Endothelial cell of umbilical vein (primary cell): ENCODE results near the gene SPRR2G. TPM values are rescaled to one million over a fixed set of nuclear protein-coding genes. Genes with fewer than 3 reads are reported as not detected.

Experiments
- BruUV-seq: library from RNA; stranded (reverse); fragments of 400-500 nt; replicated peaks from 2 replicates; lab custom pipeline; 2021; lab: Mats Ljungman, UMichigan
- CTCF ChIA-PET: fragments of 300-600, 350-600 bp; sonication (Branson Sonifier 250); formaldehyde crosslinking; loops from one replicate; lab custom pipeline; 2021; ENCODE audit warnings: antibody characterized with exemption, inconsistent platforms; lab: Charles Lee
- POLR2A ChIA-PET: fragments of 300-600, 350-600 bp; sonication (Branson Sonifier 250); formaldehyde crosslinking; loops from one replicate; lab custom pipeline; 2021; ENCODE audit warnings: antibody characterized with exemption, inconsistent platforms; lab: Charles Lee
- DNase-seq: peaks from one replicate; pipeline ENCODE4 v3.0.0-alpha.2; 2011; ENCODE audit warnings: low read depth, low spot score
- FAIRE-seq: peaks from 2 replicates; lab custom pipeline; 2011; peaks lifted over from hg19 to GRCh38; lab: Jason Lieb, UNC
- H2AFZ ChIP-seq: 2 replicates; pipeline ENCODE4 v1.6.0; 2012; ENCODE audit warnings: low read depth, low read length, control low read depth, inconsistent platforms
- H3K27ac ChIP-seq: 2 replicates; pipeline ENCODE4 v1.5.1; 2011; ENCODE audit warnings: low read depth, mild to moderate bottlenecking, control low read depth, low read length, moderate library complexity; ENCODE audit not compliant: insufficient read depth
- H3K27me3 ChIP-seq, 2 experiments: 2 replicates each; pipeline versions ENCODE4 v1.6.0 to v1.6.1; 2011; ENCODE audit warnings: low read length in 2 of 2, mixed read lengths in 1 of 2; ENCODE audit not compliant: control insufficient read depth in 2 of 2, insufficient read depth in 2 of 2
- H3K36me3 ChIP-seq, 2 experiments: 2 replicates in 1 of 2; 3 replicates in 1 of 2; pipeline ENCODE4 v1.5.1; 2011; ENCODE audit warnings: low read length in 2 of 2, mild to moderate bottlenecking in 1 of 2, moderate library complexity in 1 of 2; ENCODE audit not compliant: control insufficient read depth in 2 of 2, insufficient read depth in 2 of 2; ENCODE audit errors: extremely low read depth in 1 of 2
- H3K4me1 ChIP-seq: 3 replicates; pipeline ENCODE4 v1.5.1; 2011; ENCODE audit warnings: mild to moderate bottlenecking, low read length; ENCODE audit not compliant: control insufficient read depth, insufficient read depth; ENCODE audit errors: extremely low read depth
- H3K4me2 ChIP-seq: 2 replicates; pipeline ENCODE4 v1.6.1; 2011; ENCODE audit warnings: low read length, control low read depth, mixed read lengths; ENCODE audit not compliant: insufficient read depth
- H3K4me3 ChIP-seq, 3 experiments: fragments of 200-600 bp in 1 of 3; sonication (generic), shearing (Covaris generic) in 1 of 3; replicated peaks in 1 of 3; 2 replicates each; pipeline ENCODE4 v1.5.1; 2011 to 2016; ENCODE audit warnings: control low read depth in 3 of 3, low read length in 3 of 3, mild to moderate bottlenecking in 2 of 3, inconsistent platforms in 1 of 3, low read depth in 1 of 3, moderate library complexity in 1 of 3; ENCODE audit not compliant: insufficient read depth in 1 of 3
- H3K79me2 ChIP-seq: 2 replicates; pipeline ENCODE4 v1.6.0; 2012; ENCODE audit warnings: low read length, inconsistent platforms; ENCODE audit not compliant: control insufficient read depth, insufficient read depth
- H3K9ac ChIP-seq: replicated peaks from 2 replicates; pipeline ENCODE3; 2011; ENCODE audit warnings: low read length, control low read depth; ENCODE audit not compliant: insufficient read depth; ENCODE audit errors: extremely low read depth
- H3K9me1 ChIP-seq: replicated peaks from 3 replicates; pipeline ENCODE4 v1.6.0; 2011; ENCODE audit warnings: mild to moderate bottlenecking, low read length; ENCODE audit not compliant: control insufficient read depth, insufficient read depth; ENCODE audit errors: extremely low read depth
- H3K9me3 ChIP-seq: replicated peaks from 2 replicates; pipeline ENCODE4 v1.5.1; 2012; ENCODE audit warnings: low read length, inconsistent platforms; ENCODE audit not compliant: control insufficient read depth, insufficient read depth
- H4K20me1 ChIP-seq: replicated peaks from 2 replicates; pipeline ENCODE3; 2011; ENCODE audit warnings: mild to moderate bottlenecking, low read length; ENCODE audit not compliant: control insufficient read depth, insufficient read depth; ENCODE audit errors: extremely low read depth
- EZH2 ChIP-seq: IDR thresholded peaks from 2 replicates; pipeline ENCODE4 v1.6.1; 2012; ENCODE audit warnings: borderline replicate concordance, low read depth, mild to moderate bottlenecking, moderate library complexity, low read length, inconsistent platforms; ENCODE audit not compliant: severe bottlenecking
- FOS ChIP-seq: IDR thresholded peaks from 2 replicates; pipeline ENCODE4 v1.6.1; 2011; ENCODE audit warnings: mild to moderate bottlenecking, low read length, moderate library complexity, borderline replicate concordance; ENCODE audit not compliant: insufficient read depth
- GATA2 ChIP-seq: IDR thresholded peaks from 2 replicates; pipeline ENCODE4 v1.7.0; 2011; ENCODE audit warnings: low read depth, mild to moderate bottlenecking, moderate library complexity, mixed read lengths, low read length; ENCODE audit not compliant: insufficient read length, insufficient read depth
- JUN ChIP-seq: IDR thresholded peaks from 2 replicates; pipeline ENCODE4 v1.6.1; 2011; ENCODE audit warnings: borderline replicate concordance, low read depth; ENCODE audit not compliant: insufficient read length, insufficient read depth
- MYC ChIP-seq: IDR thresholded peaks from one replicate; pipeline ENCODE4 v1.6.1; 2011; ENCODE audit warnings: mild to moderate bottlenecking, low read depth, low read length
- POLR2A ChIP-seq: IDR thresholded peaks from 2 replicates; pipeline ENCODE4 v1.6.1; 2012; ENCODE audit warnings: low read depth, mild to moderate bottlenecking, control low read depth, low read length
- POLR2AphosphoS5 ChIP-seq: IDR thresholded peaks from 2 replicates; pipeline ENCODE4 v1.6.1; 2012; ENCODE audit warnings: low read depth, mild to moderate bottlenecking, control low read depth, low read length, moderate library complexity; ENCODE audit not compliant: insufficient read depth
- dilution Hi-C: fragments of 300-500 bp; cut with MboI; formaldehyde crosslinking; loops from one replicate; pipeline ENCODE4 v1.15.0; 2019; ENCODE audit warnings: low sequenced_read_pairs; ENCODE audit not compliant: extremely low pct_ligation_motif_present
- intact Hi-C: fragments of 100-400 bp; cut with micrococcal nuclease; formaldehyde crosslinking; loops from one replicate; pipeline ENCODE4 v1.10.0; 2022
- polyA plus RNA-seq, 4 experiments: library from polyadenylated mRNA; depleted of rRNA in 3 of 4; stranded (reverse) in 3 of 4; unstranded in 1 of 4; fragments of >200 nt; gene quantifications; 2 replicates each; pipeline versions ENCODE4 v1.2.1 to v1.2.3, GENCODE V29; 2011 to 2012; ENCODE audit warnings: missing spikeins in 1 of 4
- total RNA-seq: library from RNA; stranded (reverse); gene quantifications from 2 replicates; pipeline ENCODE4 v1.2.3, GENCODE V29; 2021
- TF ChIP-seq, protein P1 (sequence below), 2 donors: IDR thresholded peaks; 1 replicate in 1 of 2; 2 replicates in 1 of 2; pipeline ENCODE4 v1.5.1; 2011; ENCODE audit warnings: low read length in 2 of 2, mild to moderate bottlenecking in 2 of 2, moderate library complexity in 2 of 2, control low read depth in 1 of 2, inconsistent platforms in 1 of 2, low read depth in 1 of 2; ENCODE audit not compliant: insufficient read depth in 1 of 2; ENCODE audit errors: extremely low read depth in 1 of 2
- TF ChIP-seq, protein P2 (sequence below): IDR thresholded peaks from 2 replicates; pipeline ENCODE4 v1.6.1; 2011; ENCODE audit not compliant: insufficient read depth, insufficient read length

SPRR2G gene
- total and polyA plus RNA-seq, 2 donors (not counting 3 experiments of a cell fraction or from before 2014, with no cell fraction given), result not detected

DNA sequence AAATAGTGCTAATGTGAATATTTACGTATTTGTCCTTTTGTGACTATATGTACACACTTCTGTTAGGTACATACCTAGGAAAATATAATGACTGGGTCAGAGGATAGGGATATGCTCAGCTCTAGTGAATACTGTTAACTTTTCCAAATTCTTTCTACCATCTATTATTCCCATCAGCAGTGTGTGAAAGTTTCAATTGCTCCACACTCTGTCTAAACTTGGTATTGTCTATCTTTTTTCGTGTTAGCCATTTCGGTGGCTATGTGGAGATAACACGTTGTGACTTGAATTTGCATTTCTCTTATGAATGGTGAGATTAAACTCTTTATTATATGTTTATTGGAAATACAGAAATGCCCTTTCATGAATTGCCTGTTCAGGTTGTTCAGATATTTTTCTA, 29.9 kb upstream of the SPRR2G start:
- POLR2A ChIA-PET, result no interaction called here
- intact Hi-C loops (no loop called here), dilution Hi-C loops (no loop called here)
- DNase-seq (no peak), FAIRE-seq (no peak)
- CTCF ChIA-PET, result no interaction called here
- no peaks in the 10 kb centered on the region for H3K4me1 ChIP-seq
- H3K4me3 ChIP-seq, result no peak overlapping the region
- no peaks in the 10 kb centered on the region for H4K20me1 ChIP-seq
- BruUV-seq, result no TSS peak
- H3K4me2 ChIP-seq, result no peak overlapping the region
- H3K27ac ChIP-seq, result no peak overlapping the region
- no peak overlapping the region for H2AFZ ChIP-seq
- H3K9me3 ChIP-seq, result no peaks in the 10 kb centered on the region
- no peaks in the 10 kb centered on the region for H3K9me1 ChIP-seq
- H3K27me3 ChIP-seq, result no peaks in the 10 kb centered on the region
- no peaks in the 10 kb centered on the region for H3K79me2 ChIP-seq
- TF ChIP-seq POLR2AphosphoS5 (no peak), MYC (no peak), JUN (no peak), FOS (no peak), POLR2A (no peak), GATA2 (no peak)
- TF ChIP-seq, protein P1, sequence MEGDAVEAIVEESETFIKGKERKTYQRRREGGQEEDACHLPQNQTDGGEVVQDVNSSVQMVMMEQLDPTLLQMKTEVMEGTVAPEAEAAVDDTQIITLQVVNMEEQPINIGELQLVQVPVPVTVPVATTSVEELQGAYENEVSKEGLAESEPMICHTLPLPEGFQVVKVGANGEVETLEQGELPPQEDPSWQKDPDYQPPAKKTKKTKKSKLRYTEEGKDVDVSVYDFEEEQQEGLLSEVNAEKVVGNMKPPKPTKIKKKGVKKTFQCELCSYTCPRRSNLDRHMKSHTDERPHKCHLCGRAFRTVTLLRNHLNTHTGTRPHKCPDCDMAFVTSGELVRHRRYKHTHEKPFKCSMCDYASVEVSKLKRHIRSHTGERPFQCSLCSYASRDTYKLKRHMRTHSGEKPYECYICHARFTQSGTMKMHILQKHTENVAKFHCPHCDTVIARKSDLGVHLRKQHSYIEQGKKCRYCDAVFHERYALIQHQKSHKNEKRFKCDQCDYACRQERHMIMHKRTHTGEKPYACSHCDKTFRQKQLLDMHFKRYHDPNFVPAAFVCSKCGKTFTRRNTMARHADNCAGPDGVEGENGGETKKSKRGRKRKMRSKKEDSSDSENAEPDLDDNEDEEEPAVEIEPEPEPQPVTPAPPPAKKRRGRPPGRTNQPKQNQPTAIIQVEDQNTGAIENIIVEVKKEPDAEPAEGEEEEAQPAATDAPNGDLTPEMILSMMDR (IDR thresholded peaks at IDR 0.05; ENCODE audit: extremely low read depth in 1 of 2, insufficient read depth in 1 of 2, low read depth in 1 of 2, low read length in 2 of 2), result no peak
- H3K9ac ChIP-seq, result no peak overlapping the region
- H3K36me3 ChIP-seq, result no peaks in the 10 kb centered on the region

DNA sequence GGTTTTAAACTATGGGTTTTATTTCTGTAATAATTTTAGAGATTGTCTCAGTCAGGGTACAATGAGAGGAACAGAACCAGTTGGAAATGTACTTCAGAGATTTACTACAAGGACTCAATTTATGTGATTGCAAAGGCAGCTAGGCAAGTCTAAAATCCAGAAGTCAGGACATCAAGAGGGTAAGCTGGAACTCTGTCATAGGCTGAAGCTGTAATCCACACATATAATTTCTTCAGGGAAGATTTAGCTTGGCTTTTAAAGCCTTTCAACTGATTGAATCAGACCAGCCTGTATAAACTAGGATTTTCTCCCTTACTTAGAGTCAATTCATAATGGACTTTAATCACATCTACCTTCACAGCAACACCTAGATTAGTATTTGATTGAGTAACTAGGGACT, 28.2 kb upstream of the SPRR2G start:
- ChIA-PET CTCF (no interaction called here), POLR2A (no interaction called here)
- no TSS peak for BruUV-seq
- no peak for TF ChIP-seq POLR2AphosphoS5
- no peak for TF ChIP-seq POLR2A
- no peak for TF ChIP-seq MYC
- no peak for TF ChIP-seq JUN
- no peak for TF ChIP-seq EZH2
- no peak for TF ChIP-seq FOS
- no peak for TF ChIP-seq GATA2
- TF ChIP-seq, protein P1 (IDR thresholded peaks at IDR 0.05; ENCODE audit: extremely low read depth in 1 of 2, insufficient read depth in 1 of 2, low read depth in 1 of 2, low read length in 2 of 2), result no peak
- TF ChIP-seq, protein P2, sequence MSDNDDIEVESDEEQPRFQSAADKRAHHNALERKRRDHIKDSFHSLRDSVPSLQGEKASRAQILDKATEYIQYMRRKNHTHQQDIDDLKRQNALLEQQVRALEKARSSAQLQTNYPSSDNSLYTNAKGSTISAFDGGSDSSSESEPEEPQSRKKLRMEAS, result no peak
- DNase-seq, result no peak
- H4K20me1 ChIP-seq, result no peaks in the 10 kb centered on the region
- H3K27ac ChIP-seq, result no peak overlapping the region
- H3K9ac ChIP-seq, result no peak overlapping the region
- H3K9me3 ChIP-seq, result no peaks in the 10 kb centered on the region
- H3K4me1 ChIP-seq, result no peaks in the 10 kb centered on the region
- H2AFZ ChIP-seq, result no peak overlapping the region
- intact Hi-C loops (no loop called here), dilution Hi-C loops (no loop called here)
- FAIRE-seq, result no peak
- no peak overlapping the region for H3K4me2 ChIP-seq
- no peaks in the 10 kb centered on the region for H3K79me2 ChIP-seq
- H3K4me3 ChIP-seq, result no peak overlapping the region
- no peaks in the 10 kb centered on the region for H3K27me3 ChIP-seq
- no peaks in the 10 kb centered on the region for H3K9me1 ChIP-seq
- H3K36me3 ChIP-seq, result no peaks in the 10 kb centered on the region
